Melanocyte of skin (primary cell): ENCODE results near the gene GPI. TPM values are rescaled to one million over a fixed set of nuclear protein-coding genes. Genes with fewer than 3 reads are reported as not detected.

Source experiments
- total RNA-seq, 2 donors: library from RNA; depleted of rRNA; stranded (reverse); fragments of >200 nt; gene quantifications; 2 replicates each; pipeline ENCODE4 v1.2.3, GENCODE V29; 2012

The GPI gene
- total RNA-seq: 100 to 1,000 TPM; 186 to 245 TPM

DNA sequence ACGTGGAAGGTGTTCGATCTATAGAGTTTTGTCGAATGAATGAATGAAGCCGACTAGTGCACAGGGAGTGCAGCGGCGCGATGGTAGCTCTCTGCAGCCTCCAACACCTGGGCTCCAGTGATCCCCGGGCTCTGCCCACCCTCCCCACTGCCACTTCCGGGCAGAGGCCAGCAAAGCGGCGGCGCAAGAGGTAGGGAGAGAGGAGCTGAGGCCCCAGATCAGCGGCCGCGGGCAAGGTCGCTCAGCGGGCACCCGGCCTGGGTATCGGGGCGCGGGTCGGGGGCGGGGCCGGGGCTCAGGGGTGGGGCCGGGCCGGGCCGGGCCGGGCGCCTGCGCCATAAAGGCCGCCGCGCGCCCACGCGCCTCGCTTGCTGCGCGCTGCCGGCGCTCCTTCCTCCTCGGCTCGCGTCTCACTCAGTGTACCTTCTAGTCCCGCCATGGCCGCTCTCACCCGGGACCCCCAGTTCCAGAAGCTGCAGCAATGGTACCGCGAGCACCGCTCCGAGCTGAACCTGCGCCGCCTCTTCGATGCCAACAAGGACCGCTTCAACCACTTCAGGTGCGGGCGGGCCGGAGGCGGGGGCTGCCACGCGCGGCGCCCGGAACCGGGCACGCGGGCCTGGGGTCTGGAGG lies at the start of gene GPI:
Gene GPI, plus strand, starts transcription at position 367 of the 633 bp plus-strand sequence. Its CDS starts 71 bp downstream, at position 438.

GRCh38 chr19:34404109-34404909 lies 39.3 kb downstream of the GPI start, which contains the start of gene PDCD2L:
Gene PDCD2L (plus strand): TSS chr19:34404399. CDS start chr19:34404431, 32 bp downstream.

Other genes starting within 250 kb of the GPI start
- gene LSM14A, start 192.7 kb upstream of the GPI start, total RNA-seq: 10 to 100 TPM; 43.7 to 60.9 TPM
- gene GARRE1, start 110.6 kb upstream of the GPI start, total RNA-seq: 10 to 100 TPM in 1 of 2 donors, 1 to 10 TPM in 1; 8.0 to 14.1 TPM
- gene PDCD2L, start 39.2 kb downstream of the GPI start, total RNA-seq: 10 to 100 TPM; 10.7 to 20.3 TPM
- gene UBA2, start 63.2 kb downstream of the GPI start, total RNA-seq: 100 to 1,000 TPM in 1 of 2 donors, 10 to 100 TPM in 1; 99.1 to 131 TPM
- gene WTIP, start 116.6 kb downstream of the GPI start, total RNA-seq: 1 to 10 TPM; 5.9 to 9.3 TPM